Small intestine (tissue), 7 donors: Measurements from ENCODE around the gene MYO19. TPM values are rescaled to one million over a fixed set of nuclear protein-coding genes. Genes with fewer than 3 reads are reported as not detected.
"Not testable (repeated sequence)": the region's sequence is repeated elsewhere in the genome, so short reads cannot be mapped to it uniquely, and the experiment has no call there.

Source experiments
- DNase-seq, 2 donors: peaks; one replicate each; pipeline versions ENCODE4 v3.0.0 to v3.0.0-alpha.2; 2013
- FAIRE-seq: peaks from 2 replicates; lab custom pipeline; 2012; peaks lifted over from hg19 to GRCh38; lab: Jason Lieb, UNC
- H3K27ac ChIP-seq, 3 donors: one replicate each; pipeline ENCODE4 v1.5.1; 2013; ENCODE audit warnings: low read length in 2 of 3, mild to moderate bottlenecking in 2 of 3, control low read depth in 1 of 3, inconsistent platforms in 1 of 3, low read depth in 1 of 3, moderate library complexity in 1 of 3
- H3K27me3 ChIP-seq, 3 donors: one replicate each; pipeline ENCODE4 v1.6.1; 2013; ENCODE audit warnings: low read length in 3 of 3, inconsistent platforms in 1 of 3; ENCODE audit not compliant: control insufficient read depth in 3 of 3, insufficient read depth in 3 of 3
- H3K36me3 ChIP-seq, 3 donors: one replicate each; pipeline ENCODE4 v1.6.1; 2013; ENCODE audit warnings: low read length in 3 of 3, inconsistent platforms in 1 of 3, low read depth in 1 of 3, mild to moderate bottlenecking in 1 of 3, moderate library complexity in 1 of 3; ENCODE audit not compliant: control insufficient read depth in 3 of 3, insufficient read depth in 2 of 3
- H3K4me1 ChIP-seq, 3 donors: one replicate each; pipeline ENCODE4 v1.6.1; 2013; ENCODE audit warnings: low read length in 2 of 3, inconsistent platforms in 1 of 3, low read depth in 1 of 3, mild to moderate bottlenecking in 1 of 3, moderate library complexity in 1 of 3; ENCODE audit not compliant: control insufficient read depth in 3 of 3, insufficient read depth in 2 of 3
- H3K4me3 ChIP-seq, 3 donors: one replicate each; pipeline ENCODE4 v1.5.1; 2013; ENCODE audit warnings: low read length in 3 of 3, control low read depth in 1 of 3, inconsistent platforms in 1 of 3, low read depth in 1 of 3, mild to moderate bottlenecking in 1 of 3, moderate library complexity in 1 of 3
- H3K9me3 ChIP-seq, 2 donors: one replicate each; pipeline ENCODE4 v1.6.1; 2013; ENCODE audit warnings: low read depth in 1 of 2, low read length in 1 of 2; ENCODE audit not compliant: control insufficient read depth in 2 of 2, insufficient read depth in 1 of 2
- WGBS, 3 donors: extraction: QIAGEN DNeasy Blood & Tissue Kit; methylation state at CpG; one replicate each; pipeline ENCODE4 v1.1.7; 2013; 5-methylcytosine and 5-hydroxymethylcytosine counted together
- polyA plus RNA-seq, 4 donors: library from polyadenylated mRNA; stranded (reverse) in 3 of 4; unstranded in 1 of 4; fragments of 200-250 nt in 3 of 4; fragments of 120-200 nt in 1 of 4; gene quantifications; one replicate each; pipeline versions ENCODE4 v1.2.1 to v1.2.3, GENCODE V29; 2013
- donor health status: healthy with polysubstance abuse.
- donor health status: control.
- donor health status: control.
- donor health status: Bipolar disorder and iron deficiency.
- donor health status: healthy.

Gene MYO19
- polyA plus RNA-seq, 4 donors, result 35.9 to 54.8 (median 48.6) TPM

- DNase-seq (no peak), FAIRE-seq (no peak)
- H3K4me3 ChIP-seq, result no peak overlapping the region
- H3K9me3 ChIP-seq, result no peaks in the 10 kb centered on the region
- H3K27ac ChIP-seq, result no peak overlapping the region
- H3K4me1 ChIP-seq, result no peaks in the 10 kb centered on the region
- 73 to 84% (median 74%) methylated on average over 1 of the region's 1 CpG for WGBS, 3 donors
- H3K36me3 ChIP-seq, result peaks cover 11 to 59% (median 35%) of the 10 kb centered on the region in 3 donors
- H3K27me3 ChIP-seq, result no peaks in the 10 kb centered on the region
Observed at GRCh38 chr17:36493956-36494355, 40.7 kb downstream of the MYO19 start.

GRCh38 chr17:36486204-36487194, 48.2 kb downstream of the MYO19 start, which contains the start of gene ZNHIT3:
TSS of gene ZNHIT3 (plus strand) at chr17:36486681. CDS start at chr17:36486700, 19 bp downstream.
- DNase-seq (peak; percentile 97), FAIRE-seq (no peak)
- peaks cover 0 to 12% (median 3%) of the 10 kb centered on the region in 3 donors for H3K36me3 ChIP-seq
- 0 to 1% (median 0%) methylated on average over 52 to 73 of the region's 73 CpGs for WGBS, 3 donors
- H3K4me1 ChIP-seq, result peaks cover 0 to 15% (median 2%) of the 10 kb centered on the region in 3 donors
- peaks cover 3 to 17% (median 6%) of the 10 kb centered on the region in 3 donors for H3K27me3 ChIP-seq
- no peaks in the 10 kb centered on the region for H3K9me3 ChIP-seq
- peak within 1 kb of the TSS; percentile 35 to 80 (median 73) for H3K27ac ChIP-seq
- H3K4me3 ChIP-seq, result peak within 1 kb of the TSS; percentile 86 to 97 (median 89)

DNA sequence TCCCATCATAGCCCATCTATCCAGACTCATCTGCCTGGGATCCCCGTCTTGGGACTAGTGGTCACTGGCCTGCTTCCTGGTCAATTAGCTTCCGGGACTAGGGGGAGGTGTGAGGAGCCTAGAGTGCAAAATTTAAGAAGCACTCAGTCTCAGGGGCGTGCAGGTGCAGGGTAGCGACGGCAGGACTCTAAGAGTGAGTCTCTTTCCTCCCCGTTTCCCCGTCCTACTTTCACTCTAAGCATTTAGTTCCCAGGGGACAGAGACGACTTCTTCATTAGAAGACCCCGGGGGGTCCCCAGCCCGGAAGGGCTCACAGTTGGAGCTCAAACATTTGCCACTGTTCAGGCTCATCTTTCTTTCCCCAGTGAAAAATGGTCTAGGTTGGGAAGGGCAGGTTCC, 48.9 kb downstream of the MYO19 start:
- 38 to 50% (median 43%) methylated on average over 10 of the region's 10 CpGs for WGBS, 3 donors
- Histone ChIP-seq H3K27me3 (peaks cover 3 to 17% (median 6%) of the 10 kb centered on the region in 3 donors), H3K4me1 (peaks cover 0 to 15% (median 2%) of the 10 kb centered on the region in 3 donors), H3K27ac (peak overlapping the region in 2 of 3 donors; percentile 22 to 80), H3K9me3 (no peaks in the 10 kb centered on the region), H3K4me3 (peak overlapping the region in 2 of 3 donors; percentile 40 to 86), H3K36me3 (peaks cover 0 to 5% (median 3%) of the 10 kb centered on the region in 3 donors)
- FAIRE-seq (no peak), DNase-seq (no peak)

GRCh38 chr17:36485027-36485426, 49.6 kb downstream of the MYO19 start:
- H3K4me1 ChIP-seq, result peaks cover 0 to 15% (median 2%) of the 10 kb centered on the region in 3 donors
- FAIRE-seq (no peak), DNase-seq (no peak)
- no peak overlapping the region for H3K27ac ChIP-seq
- H3K27me3 ChIP-seq, result peaks cover 3 to 17% (median 6%) of the 10 kb centered on the region in 3 donors
- no peak overlapping the region for H3K4me3 ChIP-seq
- no peaks in the 10 kb centered on the region for H3K9me3 ChIP-seq
- 88 to 95% (median 91%) methylated on average over 8 of the region's 8 CpGs for WGBS, 3 donors
- H3K36me3 ChIP-seq, result peaks cover 0 to 3% (median 3%) of the 10 kb centered on the region in 3 donors

DNA sequence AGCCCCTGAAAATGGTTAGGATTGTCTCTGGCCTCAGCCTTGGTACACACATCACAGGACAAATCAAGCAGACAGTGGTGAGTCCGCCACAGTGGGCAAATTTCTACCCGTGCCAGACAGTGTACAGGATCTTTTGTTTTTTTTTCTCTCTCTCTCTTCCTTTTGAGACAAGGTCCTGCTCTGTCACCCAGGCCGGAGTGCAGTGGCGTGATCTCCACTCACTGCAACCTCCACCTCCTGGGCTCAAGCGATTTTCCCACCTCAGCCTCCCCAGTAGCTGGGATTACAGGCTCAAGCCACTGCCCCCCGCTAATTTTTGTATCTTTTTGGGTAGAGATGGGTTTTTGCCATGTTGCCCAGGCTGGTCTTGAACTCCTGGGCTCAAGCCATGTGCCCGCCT, 50.6 kb downstream of the MYO19 start:
- H3K4me3 ChIP-seq, DNase-seq, H3K9me3 ChIP-seq, FAIRE-seq, H3K36me3 ChIP-seq, H3K27ac ChIP-seq: not testable (repeated sequence)
- H3K27me3 ChIP-seq, result peaks cover 3 to 17% (median 6%) of the 10 kb centered on the region in 3 donors
- H3K4me1 ChIP-seq, result peaks cover 0 to 15% (median 2%) of the 10 kb centered on the region in 3 donors
- 83 to 91% (median 89%) methylated on average over 7 of the region's 7 CpGs for WGBS, 3 donors

DNA sequence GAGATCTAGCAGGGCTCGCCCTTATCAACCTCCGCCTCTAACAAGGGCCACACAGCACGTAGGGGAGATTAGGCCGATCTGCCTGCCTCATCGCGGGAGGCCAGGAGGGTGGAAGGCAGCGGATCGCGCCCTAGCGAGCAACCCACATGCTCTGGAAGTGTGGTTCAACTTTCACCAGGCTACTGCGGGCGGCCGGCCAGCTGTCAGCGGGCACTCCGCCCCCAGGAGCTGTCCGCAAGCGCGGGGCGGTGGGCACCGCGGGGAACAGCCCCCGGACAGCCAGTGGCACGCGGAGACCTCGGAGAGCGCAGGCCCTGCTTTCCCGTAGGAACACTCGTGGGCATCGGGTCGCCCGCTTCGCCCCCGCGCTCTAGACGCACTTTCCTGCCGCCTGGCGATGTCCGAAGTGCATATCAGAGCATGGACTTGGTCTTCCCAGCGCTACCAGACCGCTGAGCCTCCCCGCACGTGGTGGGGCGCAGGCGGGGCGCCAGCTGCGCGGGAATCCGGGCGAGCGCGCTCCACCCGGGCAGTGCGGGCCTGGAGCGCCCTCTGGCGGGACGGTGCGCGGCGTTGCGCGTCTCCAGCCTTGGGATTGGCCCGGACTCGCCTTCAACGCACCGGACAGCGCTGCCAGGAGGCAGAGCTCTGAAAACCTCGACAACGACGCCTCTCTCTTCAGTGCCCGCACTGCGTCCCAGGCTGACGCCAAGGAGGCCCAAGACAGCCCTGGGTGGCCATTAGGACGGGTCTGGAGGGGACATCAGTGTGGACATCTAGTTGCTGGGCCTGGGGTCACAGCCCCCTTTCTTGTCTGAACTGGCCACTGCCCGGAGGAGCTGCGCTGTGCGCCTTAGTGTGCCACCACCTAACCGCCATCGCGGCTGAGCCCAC, 51.8 kb downstream of the MYO19 start:
- Histone ChIP-seq H3K9me3 (no peaks in the 10 kb centered on the region), H3K36me3 (no peaks in the 10 kb centered on the region), H3K27ac (no peak overlapping the region), H3K4me1 (peaks cover 0 to 15% (median 2%) of the 10 kb centered on the region in 3 donors), H3K27me3 (peaks cover 3 to 17% (median 6%) of the 10 kb centered on the region in 3 donors), H3K4me3 (peak overlapping the region in 1 of 3 donors; percentile 49)
- DNase-seq (peak; percentile 74 to 91), FAIRE-seq (no peak)
- 7 to 8% (median 8%) methylated on average over 66 to 79 of the region's 79 CpGs for WGBS, 3 donors

- peaks cover 0 to 15% (median 2%) of the 10 kb centered on the region in 3 donors for H3K4me1 ChIP-seq
- peaks cover 3 to 17% (median 6%) of the 10 kb centered on the region in 3 donors for H3K27me3 ChIP-seq
- no peak overlapping the region for H3K4me3 ChIP-seq
- no peak for FAIRE-seq
- no peaks in the 10 kb centered on the region for H3K36me3 ChIP-seq
- 69 to 76% (median 75%) methylated on average over 7 of the region's 7 CpGs for WGBS, 3 donors
- no peaks in the 10 kb centered on the region for H3K9me3 ChIP-seq
- DNase-seq, result no peak
- H3K27ac ChIP-seq, result no peak overlapping the region
Observed at GRCh38 chr17:36481829-36482228, 52.8 kb downstream of the MYO19 start.
